Activated CD8-positive, alpha-beta T cell treated with anti-CD3 and anti-CD28 coated beads for 36 hours (primary cell): ENCODE results near the gene VAMP8. TPM values are rescaled to one million over a fixed set of nuclear protein-coding genes. Genes with fewer than 3 reads are reported as not detected.
"Not testable (repeated sequence)": the region's sequence is repeated elsewhere in the genome, so short reads cannot be mapped to it uniquely, and the experiment has no call there.

Experiments used
- ATAC-seq: fragments of 200-7000 bp; cut with Tn5 transposase; one replicate; pipeline ENCODE4 v1.10.0; 2021; ENCODE audit warnings: mild to moderate bottlenecking, moderate library complexity
- CTCF ChIA-PET: fragments of 350-600 bp; sonication (Branson Sonifier 250); formaldehyde crosslinking; loops from one replicate; lab custom pipeline; 2021; ENCODE audit warnings: antibody characterized with exemption; lab: Charles Lee
- POLR2A ChIA-PET: fragments of 350-600 bp; sonication (Branson Sonifier 250); formaldehyde crosslinking; loops from one replicate; lab custom pipeline; 2021; ENCODE audit warnings: antibody characterized with exemption; lab: Charles Lee
- DNase-seq: peaks from one replicate; pipeline ENCODE4 v3.0.0-alpha.2; 2020
- H3K27ac Mint-ChIP-seq: one replicate; pipeline ENCODE4 v1.8.0; 2021; ENCODE audit warnings: mild to moderate bottlenecking, mixed read lengths
- H3K27me3 Mint-ChIP-seq: one replicate; pipeline ENCODE4 v1.8.0; 2021; ENCODE audit warnings: mixed read lengths
- H3K36me3 Mint-ChIP-seq: one replicate; pipeline ENCODE4 v1.8.0; 2021; ENCODE audit warnings: low read depth, mixed read lengths
- H3K4me1 Mint-ChIP-seq: one replicate; pipeline ENCODE4 v1.8.0; 2021; ENCODE audit warnings: low read depth, mixed read lengths
- H3K4me3 Mint-ChIP-seq: one replicate; pipeline ENCODE4 v1.8.0; 2021; ENCODE audit warnings: mild to moderate bottlenecking, moderate library complexity, mixed read lengths
- H3K9me3 Mint-ChIP-seq: one replicate; pipeline ENCODE4 v1.8.0; 2021; ENCODE audit warnings: mixed read lengths
- intact Hi-C: fragments of 100-400 bp; cut with micrococcal nuclease; formaldehyde crosslinking; loops from one replicate; pipeline ENCODE4 v1.10.0; 2022
- total RNA-seq, 2 experiments: library from RNA; stranded (reverse); gene quantifications; one replicate each; pipeline ENCODE4 v1.2.3, GENCODE V29; 2021
- TF ChIP-seq, protein P1 (sequence below): fragments of 200-600 bp; IDR thresholded peaks from one replicate; pipeline ENCODE4 v1.8.0; 2022; ENCODE audit warnings: antibody characterized with exemption, mild to moderate bottlenecking

VAMP8 gene
- total RNA-seq, 2 experiments from 2014 or later: 84.5 to 91.1 TPM

DNA sequence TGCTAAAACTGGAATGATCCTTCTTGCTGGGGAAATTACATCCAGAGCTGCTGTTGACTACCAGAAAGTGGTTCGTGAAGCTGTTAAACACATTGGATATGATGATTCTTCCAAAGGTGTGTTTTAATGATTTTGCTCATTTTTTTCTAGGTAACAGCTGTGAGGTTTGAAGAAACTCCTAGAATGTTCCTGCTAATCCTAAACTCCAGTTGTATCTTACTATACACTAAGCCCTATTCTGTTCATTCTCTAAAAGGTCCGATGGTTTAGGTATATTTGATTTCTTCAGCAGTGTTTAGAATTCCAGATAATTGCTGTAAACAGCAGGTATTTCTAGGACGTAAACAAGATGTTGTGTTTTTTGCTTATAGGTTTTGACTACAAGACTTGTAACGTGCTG lies 36.1 kb upstream of the VAMP8 start:
- intact Hi-C loops: loop anchor here (10.0 kb wide), 1 partner anchor 216 kb away; the partner anchor contains the start of gene TGOLN2
- peak overlapping the region; percentile 99 for H3K4me3 Mint-ChIP-seq
- H3K36me3 Mint-ChIP-seq: peaks cover 74% of the 10 kb centered on the region
- POLR2A ChIA-PET: interaction anchor here (0.6 to 17.6 kb wide), 16 partner anchors 16 to 214 kb away, joined by 3 to 467 read pairs (median 4); partner anchors contain the start of genes CAPG, ELMOD3, GGCX and RETSAT
- H3K4me1 Mint-ChIP-seq: peaks cover 45% of the 10 kb centered on the region
- TF ChIP-seq, protein P1, sequence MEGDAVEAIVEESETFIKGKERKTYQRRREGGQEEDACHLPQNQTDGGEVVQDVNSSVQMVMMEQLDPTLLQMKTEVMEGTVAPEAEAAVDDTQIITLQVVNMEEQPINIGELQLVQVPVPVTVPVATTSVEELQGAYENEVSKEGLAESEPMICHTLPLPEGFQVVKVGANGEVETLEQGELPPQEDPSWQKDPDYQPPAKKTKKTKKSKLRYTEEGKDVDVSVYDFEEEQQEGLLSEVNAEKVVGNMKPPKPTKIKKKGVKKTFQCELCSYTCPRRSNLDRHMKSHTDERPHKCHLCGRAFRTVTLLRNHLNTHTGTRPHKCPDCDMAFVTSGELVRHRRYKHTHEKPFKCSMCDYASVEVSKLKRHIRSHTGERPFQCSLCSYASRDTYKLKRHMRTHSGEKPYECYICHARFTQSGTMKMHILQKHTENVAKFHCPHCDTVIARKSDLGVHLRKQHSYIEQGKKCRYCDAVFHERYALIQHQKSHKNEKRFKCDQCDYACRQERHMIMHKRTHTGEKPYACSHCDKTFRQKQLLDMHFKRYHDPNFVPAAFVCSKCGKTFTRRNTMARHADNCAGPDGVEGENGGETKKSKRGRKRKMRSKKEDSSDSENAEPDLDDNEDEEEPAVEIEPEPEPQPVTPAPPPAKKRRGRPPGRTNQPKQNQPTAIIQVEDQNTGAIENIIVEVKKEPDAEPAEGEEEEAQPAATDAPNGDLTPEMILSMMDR: no peak
- no peaks in the 10 kb centered on the region for H3K27me3 Mint-ChIP-seq
- DNase-seq: no peak
- peak overlapping the region; percentile 92 for H3K27ac Mint-ChIP-seq
- no peak for ATAC-seq
- CTCF ChIA-PET: interaction anchor here (1.6 to 6.3 kb wide), 3 partner anchors 10 to 121 kb away, joined by 5 to 58 read pairs (median 46); partner anchors contain the start of gene SH2D6
- H3K9me3 Mint-ChIP-seq: no peaks in the 10 kb centered on the region

DNA sequence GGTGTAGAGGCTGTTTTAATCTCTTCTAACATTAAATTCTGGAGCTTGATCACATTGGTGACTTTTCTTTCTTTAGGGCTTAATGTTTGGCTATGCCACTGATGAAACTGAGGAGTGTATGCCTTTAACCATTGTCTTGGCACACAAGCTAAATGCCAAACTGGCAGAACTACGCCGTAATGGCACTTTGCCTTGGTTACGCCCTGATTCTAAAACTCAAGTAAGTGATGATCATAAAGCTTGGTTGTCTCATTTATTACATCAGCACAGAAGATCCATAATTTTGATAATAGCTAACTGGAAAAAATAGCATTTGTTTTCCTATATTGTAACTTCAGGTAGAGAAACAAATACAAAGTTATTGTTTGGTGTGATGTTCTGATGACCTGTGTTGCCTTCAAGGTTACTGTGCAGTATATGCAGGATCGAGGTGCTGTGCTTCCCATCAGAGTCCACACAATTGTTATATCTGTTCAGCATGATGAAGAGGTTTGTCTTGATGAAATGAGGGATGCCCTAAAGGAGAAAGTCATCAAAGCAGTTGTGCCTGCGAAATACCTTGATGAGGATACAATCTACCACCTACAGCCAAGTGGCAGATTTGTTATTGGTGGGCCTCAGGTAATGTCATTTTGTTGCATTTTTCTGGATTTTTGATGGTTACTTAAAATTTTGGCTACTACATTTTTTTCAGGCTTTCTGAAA lies 35.5 kb upstream of the VAMP8 start:
- CTCF ChIA-PET: interaction anchor here (1.6 to 6.3 kb wide), 3 partner anchors 9 to 122 kb away, joined by 5 to 58 read pairs (median 46); partner anchors contain the start of gene SH2D6
- H3K9me3 Mint-ChIP-seq: no peaks in the 10 kb centered on the region
- H3K4me1 Mint-ChIP-seq: peaks cover 40% of the 10 kb centered on the region
- H3K36me3 Mint-ChIP-seq: peaks cover 72% of the 10 kb centered on the region
- TF ChIP-seq, protein P1: no peak
- intact Hi-C loops: loop anchor here (10.0 kb wide), 1 partner anchor 217 kb away; the partner anchor contains the start of gene TGOLN2
- H3K27ac Mint-ChIP-seq: peak overlapping the region; percentile 92
- H3K27me3 Mint-ChIP-seq: no peaks in the 10 kb centered on the region
- ATAC-seq: no peak
- peak overlapping the region; percentile 99 for H3K4me3 Mint-ChIP-seq
- POLR2A ChIA-PET: interaction anchor here (0.6 to 17.6 kb wide), 14 partner anchors 15 to 214 kb away, joined by 3 to 467 read pairs (median 4); partner anchors contain the start of genes CAPG, GGCX, RNF181 and SH2D6
- no peak for DNase-seq

DNA sequence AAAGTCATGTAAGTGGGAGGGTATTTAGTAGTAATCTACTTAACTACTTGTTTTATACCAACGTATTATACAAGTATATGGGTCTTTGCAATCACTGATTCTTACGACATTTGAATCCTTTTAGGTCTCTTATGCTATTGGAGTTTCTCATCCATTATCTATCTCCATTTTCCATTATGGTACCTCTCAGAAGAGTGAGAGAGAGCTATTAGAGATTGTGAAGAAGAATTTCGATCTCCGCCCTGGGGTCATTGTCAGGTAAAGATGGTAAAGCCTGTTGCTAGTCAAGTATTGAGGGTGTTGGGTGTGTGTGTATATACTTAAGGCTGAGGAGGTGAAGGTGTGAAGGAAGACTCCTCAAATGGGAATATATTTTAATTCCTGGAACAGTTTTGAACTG lies 34.6 kb upstream of the VAMP8 start:
- ChIA-PET CTCF (interaction anchor here (2.1 to 5.8 kb wide), 3 partner anchors 8 to 123 kb away, joined by 6 to 58 read pairs (median 11); no protein-coding TSS in a partner anchor), POLR2A (interaction anchor here (1.0 to 17.6 kb wide), 7 partner anchors 14 to 222 kb away, joined by 3 to 467 read pairs (median 7); partner anchors contain the start of genes CAPG, ELMOD3, GGCX and RETSAT)
- DNase-seq (no peak), ATAC-seq (no peak)
- no peaks in the 10 kb centered on the region for H3K9me3 Mint-ChIP-seq
- H3K36me3 Mint-ChIP-seq: peaks cover 69% of the 10 kb centered on the region
- TF ChIP-seq, protein P1: no peak
- H3K27ac Mint-ChIP-seq: peak overlapping the region; percentile 92
- H3K4me1 Mint-ChIP-seq: peaks cover 35% of the 10 kb centered on the region
- intact Hi-C loops: loop anchor here (10.0 kb wide), 1 partner anchor 218 kb away; the partner anchor contains the start of gene TGOLN2
- no peaks in the 10 kb centered on the region for H3K27me3 Mint-ChIP-seq
- H3K4me3 Mint-ChIP-seq: peak overlapping the region; percentile 99

DNA sequence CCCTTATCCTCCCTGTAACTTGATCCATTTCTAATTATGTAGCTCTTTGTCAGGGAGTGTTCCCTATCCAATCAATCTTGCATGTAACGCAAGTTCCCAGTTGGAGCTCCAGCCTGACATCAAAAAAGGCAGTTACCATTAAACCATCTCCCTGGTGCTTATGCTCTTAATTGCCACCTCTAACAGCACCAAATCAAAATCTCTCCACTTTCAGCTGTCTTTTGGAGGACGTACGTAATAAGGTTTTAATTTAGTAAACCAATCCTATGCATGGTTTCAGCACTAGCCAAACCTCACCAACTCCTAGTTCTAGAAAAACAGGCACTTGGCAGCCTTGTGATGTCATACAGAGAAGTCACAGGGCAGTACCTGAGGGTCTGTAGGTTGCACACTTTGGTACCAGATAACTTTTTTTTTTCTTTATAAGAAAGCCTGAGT lies 33.1 kb upstream of the VAMP8 start:
- intact Hi-C loops: loop anchor here (10.0 kb wide), 1 partner anchor 219 kb away; the partner anchor contains the start of gene TGOLN2
- not testable (repeated sequence) for H3K27me3 Mint-ChIP-seq, DNase-seq, H3K9me3 Mint-ChIP-seq, ATAC-seq
- ChIA-PET CTCF (interaction anchor here (0.8 to 5.8 kb wide), 7 partner anchors 7 to 152 kb away, joined by 3 to 58 read pairs (median 6); no protein-coding TSS in a partner anchor), POLR2A (interaction anchor here (1.0 to 17.6 kb wide), 6 partner anchors 13 to 257 kb away, joined by 3 to 467 read pairs (median 168); partner anchors contain the start of genes CAPG, GGCX, SH2D6 and VAMP8)
- Mint-ChIP-seq H3K27ac (peak overlapping the region; percentile 39), H3K4me3 (peak overlapping the region; percentile 4), H3K4me1 (peaks cover 35% of the 10 kb centered on the region), H3K36me3 (peaks cover 64% of the 10 kb centered on the region)

DNA sequence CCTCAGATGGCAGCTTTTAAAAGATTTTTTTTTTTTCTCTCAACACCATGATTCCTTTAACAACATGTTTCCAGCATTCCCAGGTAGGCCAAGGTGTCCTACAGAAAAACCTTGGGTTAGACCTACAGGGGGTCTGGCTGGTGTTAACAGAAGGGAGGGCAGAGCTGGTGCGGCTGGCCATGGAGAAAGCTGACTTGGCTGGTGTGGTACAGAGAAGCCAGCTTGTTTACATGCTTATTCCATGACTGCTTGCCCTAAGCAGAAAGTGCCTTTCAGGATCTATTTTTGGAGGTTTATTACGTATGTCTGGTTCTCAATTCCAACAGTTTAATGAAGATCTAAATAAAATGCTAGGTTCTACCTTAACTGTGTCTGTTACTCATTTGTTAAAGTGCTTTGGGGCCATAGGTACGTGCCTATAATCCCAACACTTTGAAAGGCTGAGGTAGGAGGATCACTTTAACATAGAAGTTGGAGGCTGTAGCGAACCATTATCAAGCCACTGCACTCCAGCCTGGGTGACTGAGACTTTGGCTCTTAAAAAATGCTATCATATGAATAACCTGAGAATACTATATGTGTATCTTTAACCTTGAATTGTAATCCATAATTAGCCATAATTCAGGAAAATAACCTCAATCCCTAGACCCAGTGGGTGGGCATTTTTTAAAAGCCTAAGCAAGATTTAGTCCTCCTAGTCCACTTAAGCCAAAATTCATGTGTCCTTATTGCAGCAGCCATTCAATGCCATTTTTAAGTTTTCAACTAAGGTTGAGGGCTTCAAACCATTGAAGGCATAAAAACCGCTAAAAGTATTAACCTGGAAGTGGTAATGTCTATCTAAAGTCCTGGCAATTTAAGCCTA lies 32.2 kb upstream of the VAMP8 start:
- peaks cover 35% of the 10 kb centered on the region for H3K4me1 Mint-ChIP-seq
- H3K9me3 Mint-ChIP-seq, ATAC-seq, DNase-seq, H3K27me3 Mint-ChIP-seq, H3K4me3 Mint-ChIP-seq: not testable (repeated sequence)
- POLR2A ChIA-PET: interaction anchor here (0.6 to 23.8 kb wide), 23 partner anchors 0 to 227 kb away, joined by 3 to 467 read pairs (median 4); partner anchors contain the start of genes CAPG, ELMOD3, GGCX and MAT2A
- CTCF ChIA-PET: interaction anchor here (0.5 to 2.8 kb wide), 8 partner anchors 12 to 154 kb away, joined by 3 to 25 read pairs (median 3); partner anchors contain the start of gene C2orf68
- H3K36me3 Mint-ChIP-seq: peaks cover 57% of the 10 kb centered on the region
- peak overlapping the region; percentile 52 for H3K27ac Mint-ChIP-seq
- intact Hi-C loops: loop anchor here (10.0 kb wide), 1 partner anchor 220 kb away; the partner anchor contains the start of gene TGOLN2
